Endothelial cell of umbilical vein (primary cell): ENCODE results near the gene EIF3B. TPM values are rescaled to one million over a fixed set of nuclear protein-coding genes. Genes with fewer than 3 reads are reported as not detected.

Experiments used
- BruUV-seq: library from RNA; stranded (reverse); fragments of 400-500 nt; replicated peaks from 2 replicates; lab custom pipeline; 2021; lab: Mats Ljungman, UMichigan
- CTCF ChIA-PET: fragments of 300-600, 350-600 bp; sonication (Branson Sonifier 250); formaldehyde crosslinking; loops from one replicate; lab custom pipeline; 2021; ENCODE audit warnings: antibody characterized with exemption, inconsistent platforms; lab: Charles Lee
- POLR2A ChIA-PET: fragments of 300-600, 350-600 bp; sonication (Branson Sonifier 250); formaldehyde crosslinking; loops from one replicate; lab custom pipeline; 2021; ENCODE audit warnings: antibody characterized with exemption, inconsistent platforms; lab: Charles Lee
- DNase-seq: peaks from one replicate; pipeline ENCODE4 v3.0.0-alpha.2; 2011; ENCODE audit warnings: low read depth, low spot score
- FAIRE-seq: peaks from 2 replicates; lab custom pipeline; 2011; peaks lifted over from hg19 to GRCh38; lab: Jason Lieb, UNC
- H2AFZ ChIP-seq: 2 replicates; pipeline ENCODE4 v1.6.0; 2012; ENCODE audit warnings: low read depth, low read length, control low read depth, inconsistent platforms
- H3K27ac ChIP-seq: 2 replicates; pipeline ENCODE4 v1.5.1; 2011; ENCODE audit warnings: low read depth, mild to moderate bottlenecking, control low read depth, low read length, moderate library complexity; ENCODE audit not compliant: insufficient read depth
- H3K27me3 ChIP-seq, 2 experiments: 2 replicates each; pipeline versions ENCODE4 v1.6.0 to v1.6.1; 2011; ENCODE audit warnings: low read length in 2 of 2, mixed read lengths in 1 of 2; ENCODE audit not compliant: control insufficient read depth in 2 of 2, insufficient read depth in 2 of 2
- H3K36me3 ChIP-seq, 2 experiments: 2 replicates in 1 of 2; 3 replicates in 1 of 2; pipeline ENCODE4 v1.5.1; 2011; ENCODE audit warnings: low read length in 2 of 2, mild to moderate bottlenecking in 1 of 2, moderate library complexity in 1 of 2; ENCODE audit not compliant: control insufficient read depth in 2 of 2, insufficient read depth in 2 of 2; ENCODE audit errors: extremely low read depth in 1 of 2
- H3K4me1 ChIP-seq: 3 replicates; pipeline ENCODE4 v1.5.1; 2011; ENCODE audit warnings: mild to moderate bottlenecking, low read length; ENCODE audit not compliant: control insufficient read depth, insufficient read depth; ENCODE audit errors: extremely low read depth
- H3K4me2 ChIP-seq: 2 replicates; pipeline ENCODE4 v1.6.1; 2011; ENCODE audit warnings: low read length, control low read depth, mixed read lengths; ENCODE audit not compliant: insufficient read depth
- H3K4me3 ChIP-seq, 3 experiments: fragments of 200-600 bp in 1 of 3; sonication (generic), shearing (Covaris generic) in 1 of 3; replicated peaks in 1 of 3; 2 replicates each; pipeline ENCODE4 v1.5.1; 2011 to 2016; ENCODE audit warnings: control low read depth in 3 of 3, low read length in 3 of 3, mild to moderate bottlenecking in 2 of 3, inconsistent platforms in 1 of 3, low read depth in 1 of 3, moderate library complexity in 1 of 3; ENCODE audit not compliant: insufficient read depth in 1 of 3
- H3K79me2 ChIP-seq: 2 replicates; pipeline ENCODE4 v1.6.0; 2012; ENCODE audit warnings: low read length, inconsistent platforms; ENCODE audit not compliant: control insufficient read depth, insufficient read depth
- H3K9ac ChIP-seq: replicated peaks from 2 replicates; pipeline ENCODE3; 2011; ENCODE audit warnings: low read length, control low read depth; ENCODE audit not compliant: insufficient read depth; ENCODE audit errors: extremely low read depth
- H3K9me1 ChIP-seq: replicated peaks from 3 replicates; pipeline ENCODE4 v1.6.0; 2011; ENCODE audit warnings: mild to moderate bottlenecking, low read length; ENCODE audit not compliant: control insufficient read depth, insufficient read depth; ENCODE audit errors: extremely low read depth
- H3K9me3 ChIP-seq: replicated peaks from 2 replicates; pipeline ENCODE4 v1.5.1; 2012; ENCODE audit warnings: low read length, inconsistent platforms; ENCODE audit not compliant: control insufficient read depth, insufficient read depth
- H4K20me1 ChIP-seq: replicated peaks from 2 replicates; pipeline ENCODE3; 2011; ENCODE audit warnings: mild to moderate bottlenecking, low read length; ENCODE audit not compliant: control insufficient read depth, insufficient read depth; ENCODE audit errors: extremely low read depth
- CTCF ChIP-seq, 2 donors: IDR thresholded peaks; 1 replicate in 1 of 2; 2 replicates in 1 of 2; pipeline ENCODE4 v1.5.1; 2011; ENCODE audit warnings: low read length in 2 of 2, mild to moderate bottlenecking in 2 of 2, moderate library complexity in 2 of 2, control low read depth in 1 of 2, inconsistent platforms in 1 of 2, low read depth in 1 of 2; ENCODE audit not compliant: insufficient read depth in 1 of 2; ENCODE audit errors: extremely low read depth in 1 of 2
- EZH2 ChIP-seq: IDR thresholded peaks from 2 replicates; pipeline ENCODE4 v1.6.1; 2012; ENCODE audit warnings: borderline replicate concordance, low read depth, mild to moderate bottlenecking, moderate library complexity, low read length, inconsistent platforms; ENCODE audit not compliant: severe bottlenecking
- GATA2 ChIP-seq: IDR thresholded peaks from 2 replicates; pipeline ENCODE4 v1.7.0; 2011; ENCODE audit warnings: low read depth, mild to moderate bottlenecking, moderate library complexity, mixed read lengths, low read length; ENCODE audit not compliant: insufficient read length, insufficient read depth
- MYC ChIP-seq: IDR thresholded peaks from one replicate; pipeline ENCODE4 v1.6.1; 2011; ENCODE audit warnings: mild to moderate bottlenecking, low read depth, low read length
- POLR2AphosphoS5 ChIP-seq: IDR thresholded peaks from 2 replicates; pipeline ENCODE4 v1.6.1; 2012; ENCODE audit warnings: low read depth, mild to moderate bottlenecking, control low read depth, low read length, moderate library complexity; ENCODE audit not compliant: insufficient read depth
- dilution Hi-C: fragments of 300-500 bp; cut with MboI; formaldehyde crosslinking; loops from one replicate; pipeline ENCODE4 v1.15.0; 2019; ENCODE audit warnings: low sequenced_read_pairs; ENCODE audit not compliant: extremely low pct_ligation_motif_present
- intact Hi-C: fragments of 100-400 bp; cut with micrococcal nuclease; formaldehyde crosslinking; loops from one replicate; pipeline ENCODE4 v1.10.0; 2022
- polyA plus RNA-seq, 4 experiments: library from polyadenylated mRNA; depleted of rRNA in 3 of 4; stranded (reverse) in 3 of 4; unstranded in 1 of 4; fragments of >200 nt; gene quantifications; 2 replicates each; pipeline versions ENCODE4 v1.2.1 to v1.2.3, GENCODE V29; 2011 to 2012; ENCODE audit warnings: missing spikeins in 1 of 4
- total RNA-seq: library from RNA; stranded (reverse); gene quantifications from 2 replicates; pipeline ENCODE4 v1.2.3, GENCODE V29; 2021

The EIF3B gene
- total and polyA plus RNA-seq, 2 donors (not counting 3 experiments of a cell fraction or from before 2014, with no cell fraction given), result 104 to 207 TPM

GRCh38 chr7:2387897-2388636, 33.4 kb downstream of the EIF3B start:
- H3K9ac ChIP-seq, result no peak overlapping the region
- no TSS peak for BruUV-seq
- TF ChIP-seq CTCF (IDR thresholded peaks at IDR 0.05; ENCODE audit: extremely low read depth in 1 of 2, insufficient read depth in 1 of 2, low read depth in 1 of 2, low read length in 2 of 2) (no peak), POLR2AphosphoS5 (peak; percentile 19), EZH2 (no peak), GATA2 (no peak), MYC (no peak)
- CTCF ChIA-PET, result interaction anchor here (1.0 to 1.6 kb wide), 3 partner anchors 12 to 81 kb away, joined by 3 to 8 read pairs (median 5); no protein-coding TSS in a partner anchor
- no peak overlapping the region for H3K27ac ChIP-seq
- no peaks in the 10 kb centered on the region for H3K27me3 ChIP-seq
- dilution Hi-C loops, result no loop called here
- no peak overlapping the region for H2AFZ ChIP-seq
- H3K36me3 ChIP-seq, result no peaks in the 10 kb centered on the region
- H3K9me1 ChIP-seq, result no peaks in the 10 kb centered on the region
- POLR2A ChIA-PET, result interaction anchor here (1.0 kb wide), 1 partner anchor 34 kb away, joined by 10 read pairs; no protein-coding TSS in a partner anchor
- H3K4me3 ChIP-seq, result no peak overlapping the region
- DNase-seq (peak; percentile 80), FAIRE-seq (peak; percentile 83)
- peaks cover 4% of the 10 kb centered on the region for H3K4me1 ChIP-seq
- H3K9me3 ChIP-seq, result no peaks in the 10 kb centered on the region
- intact Hi-C loops, result loop anchor here (1.0 kb wide), 1 partner anchor 43 kb away; no protein-coding TSS in a partner anchor
- H4K20me1 ChIP-seq, result no peaks in the 10 kb centered on the region
- no peak overlapping the region for H3K4me2 ChIP-seq
- no peaks in the 10 kb centered on the region for H3K79me2 ChIP-seq
